BLaER1 (cell line): Measurements from ENCODE around the gene LCOR.

Experiments used
- H3K27ac ChIP-seq: shearing (Covaris generic); formaldehyde crosslinking; 2 replicates; pipeline ENCODE4 v1.8.1; 2022
- H3K27me3 ChIP-seq: shearing (Covaris generic); formaldehyde crosslinking; 2 replicates; pipeline ENCODE4 v1.8.1; 2022
- H3K36me3 ChIP-seq: shearing (Covaris generic); formaldehyde crosslinking; 2 replicates; pipeline ENCODE4 v1.8.1; 2022
- H3K4me1 ChIP-seq: shearing (Covaris generic); formaldehyde crosslinking; 2 replicates; pipeline ENCODE4 v1.8.1; 2022
- H3K4me2 ChIP-seq: shearing (Covaris generic); formaldehyde crosslinking; 2 replicates; pipeline ENCODE4 v1.8.1; 2022
- H3K4me3 ChIP-seq: shearing (Covaris generic); formaldehyde crosslinking; 2 replicates; pipeline ENCODE4 v1.8.1; 2022
- H3K9ac ChIP-seq: shearing (Covaris generic); formaldehyde crosslinking; 2 replicates; pipeline ENCODE4 v1.8.1; 2022
- H3K9me3 ChIP-seq: shearing (Covaris generic); formaldehyde crosslinking; 2 replicates; pipeline ENCODE4 v1.8.1; 2022
- H4K20me1 ChIP-seq: shearing (Covaris generic); formaldehyde crosslinking; 2 replicates; pipeline ENCODE4 v1.8.1; 2022
- Cebpa-rat ChIP-seq: shearing (Covaris generic); IDR thresholded peaks from 2 replicates; pipeline ENCODE4 v1.8.1; 2022

LCOR gene

DNA sequence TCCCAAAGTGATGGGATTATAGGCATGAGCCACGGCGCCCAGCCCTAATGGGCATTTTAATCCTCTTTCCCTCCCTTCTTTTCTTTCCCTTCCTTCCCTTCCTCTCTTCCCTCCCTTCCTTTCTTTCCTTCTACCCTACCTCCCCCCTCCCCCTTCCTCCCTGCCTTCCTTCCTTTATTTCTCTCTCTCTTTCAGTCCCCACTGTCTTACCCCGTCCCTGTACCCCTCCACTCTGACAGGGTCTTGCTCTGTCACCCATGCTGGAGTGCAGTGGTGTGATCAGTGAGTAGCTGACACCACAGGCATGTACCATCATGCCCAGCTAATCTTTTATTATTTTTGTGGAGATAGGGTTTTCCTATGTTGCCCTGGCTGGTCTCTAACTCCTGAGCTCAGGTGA is 24.2 kb downstream of the LCOR start:
- H3K27ac ChIP-seq = no peak overlapping the region

DNA sequence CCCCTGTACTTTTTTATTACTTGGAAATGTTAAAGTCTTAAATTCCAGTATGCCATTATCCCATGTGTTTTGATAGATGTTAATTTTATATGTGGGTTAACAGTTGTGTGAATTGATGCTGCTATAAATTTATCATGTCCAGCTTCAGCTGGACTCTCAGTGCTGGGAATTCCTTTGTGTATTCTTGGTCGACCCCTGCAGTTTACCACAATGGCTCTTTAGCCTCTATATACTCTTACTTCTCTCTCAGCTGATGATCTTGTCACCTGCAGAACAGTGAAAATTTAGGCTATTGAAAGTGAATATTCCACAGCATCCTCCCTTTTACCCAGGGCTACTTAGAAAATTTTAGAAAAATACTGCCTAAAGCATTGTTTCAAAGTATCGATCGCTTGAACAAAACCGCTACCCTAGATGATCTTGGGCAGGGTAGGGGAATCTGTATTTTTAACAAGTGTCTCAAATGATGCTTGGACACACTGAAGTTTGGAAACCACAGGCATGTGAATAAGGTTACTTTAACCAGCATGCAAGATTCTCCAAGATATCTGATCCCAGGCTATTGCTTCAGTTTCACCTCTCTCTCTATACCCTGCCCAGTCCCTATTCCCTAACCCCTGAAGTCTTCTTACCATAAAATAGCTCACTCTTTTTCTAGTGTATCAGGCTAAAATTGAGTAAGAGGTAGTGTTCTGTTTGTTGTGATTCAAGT is 25.4 kb downstream of the LCOR start:
- TF ChIP-seq Cebpa-rat = no peak
- Histone ChIP-seq H3K9me3 (peaks cover 19% of the 10 kb centered on the region), H3K4me1 (peaks cover 14% of the 10 kb centered on the region; the same call in 1 of the 2 replicates), H3K9ac (no peak overlapping the region), H4K20me1 (peaks cover 100% of the 10 kb centered on the region), H3K4me3 (no peak overlapping the region), H3K36me3 (peaks cover 79% of the 10 kb centered on the region), H3K27ac (no peak overlapping the region), H3K4me2 (no peak overlapping the region), H3K27me3 (no peaks in the 10 kb centered on the region)

More for the DNA sequence above, 24.2 kb downstream of the LCOR start:
- H3K9me3 ChIP-seq = peaks cover 12% of the 10 kb centered on the region
- TF ChIP-seq Cebpa-rat = no peak
- no peaks in the 10 kb centered on the region for H3K27me3 ChIP-seq
- peaks cover 100% of the 10 kb centered on the region for H4K20me1 ChIP-seq
- H3K36me3 ChIP-seq = peaks cover 79% of the 10 kb centered on the region
- H3K4me1 ChIP-seq = peaks cover 14% of the 10 kb centered on the region; the same call in 1 of the 2 replicates
- no peak overlapping the region for H3K4me3 ChIP-seq
- peak overlapping the region; percentile 17; the same call in 1 of the 2 replicates for H3K4me2 ChIP-seq
- no peak overlapping the region for H3K9ac ChIP-seq

DNA sequence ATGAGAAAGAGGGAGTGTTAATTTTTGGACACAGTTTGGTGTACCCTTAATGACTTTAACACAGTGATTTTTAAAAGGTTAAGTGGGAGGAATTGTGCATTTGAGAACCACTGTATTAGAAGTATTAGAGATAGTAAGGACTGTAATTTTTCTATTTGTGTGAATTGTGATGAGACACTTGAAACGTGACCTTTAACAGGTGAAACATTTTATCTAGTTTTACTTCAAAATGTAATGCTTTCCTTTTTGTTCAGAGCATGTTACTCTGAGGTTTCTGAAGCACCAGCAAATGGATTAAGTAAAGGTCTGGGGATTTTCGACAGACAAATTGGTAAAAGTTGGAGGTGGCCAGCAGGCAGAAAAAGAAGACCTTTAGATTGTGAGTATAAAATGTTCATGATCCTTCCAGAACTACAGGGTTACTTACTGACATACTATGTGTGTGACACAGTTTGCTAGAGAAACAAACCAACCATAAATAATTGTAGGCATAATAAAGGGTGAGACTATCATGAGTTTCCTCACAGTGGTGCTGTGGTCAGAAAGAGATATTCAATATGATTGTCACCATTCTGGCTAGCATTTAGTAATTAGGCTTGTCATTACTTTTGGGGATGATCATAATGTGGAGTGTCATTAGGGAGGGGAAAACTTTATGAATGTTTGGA is 26.1 kb downstream of the LCOR start:
- Histone ChIP-seq H3K27ac (no peak overlapping the region), H3K4me3 (no peak overlapping the region), H3K9ac (no peak overlapping the region), H3K27me3 (no peaks in the 10 kb centered on the region), H3K36me3 (peaks cover 80% of the 10 kb centered on the region), H3K9me3 (peaks cover 16% of the 10 kb centered on the region), H3K4me2 (no peak overlapping the region), H4K20me1 (peaks cover 100% of the 10 kb centered on the region), H3K4me1 (peaks cover 14% of the 10 kb centered on the region; the same call in 1 of the 2 replicates)
- TF ChIP-seq Cebpa-rat = no peak

DNA sequence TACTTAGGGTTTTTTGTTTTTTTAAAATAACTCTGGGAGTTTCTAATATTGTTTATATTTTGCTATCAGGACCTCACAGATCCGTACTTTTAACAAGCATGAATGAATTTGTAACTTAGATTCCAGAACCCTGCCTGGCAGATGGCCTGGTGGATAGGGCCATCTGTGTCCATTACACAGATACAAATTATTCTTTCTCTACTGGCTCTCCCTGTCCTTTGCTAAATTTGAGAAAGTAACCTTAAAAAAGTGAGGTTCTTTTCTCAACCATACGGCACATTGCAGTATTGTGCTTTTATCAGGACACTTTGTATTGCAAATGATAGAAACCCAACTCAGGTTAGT is 26.6 kb downstream of the LCOR start:
- no peak overlapping the region for H3K9ac ChIP-seq

DNA sequence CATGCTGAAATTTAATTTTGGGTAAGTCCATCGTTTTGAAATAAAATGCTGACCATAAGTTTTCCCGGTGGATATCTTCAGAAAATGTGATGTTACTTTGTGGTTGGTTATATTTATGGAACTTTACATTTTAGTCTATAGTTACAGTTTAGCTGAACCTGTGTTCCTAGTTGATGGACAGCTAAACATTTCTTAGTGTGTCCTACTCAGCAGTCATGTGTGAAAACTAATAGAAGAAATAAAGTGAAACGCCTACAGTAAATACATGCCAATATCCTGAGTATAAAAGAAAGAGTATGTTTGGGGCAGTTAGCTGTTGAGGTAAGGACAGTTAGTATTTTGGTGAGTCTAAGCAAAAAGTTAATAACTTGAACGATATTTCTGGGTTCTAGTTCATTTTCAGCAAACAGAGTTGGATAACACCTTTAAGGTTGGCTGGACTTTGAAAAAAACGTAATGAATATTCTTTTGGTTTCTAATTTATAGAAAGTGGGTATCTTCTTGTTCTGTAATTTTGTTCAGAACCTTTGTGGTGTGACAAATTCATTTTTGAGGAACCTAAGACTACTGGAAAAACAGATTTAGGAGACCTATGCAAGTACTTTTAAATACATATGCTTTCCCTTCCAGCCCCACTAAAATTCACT is 28.7 kb downstream of the LCOR start:
- TF ChIP-seq Cebpa-rat = no peak
- no peak overlapping the region for H3K27ac ChIP-seq

More for the DNA sequence above, 26.6 kb downstream of the LCOR start:
- H3K4me2 ChIP-seq = no peak overlapping the region
- H3K4me1 ChIP-seq = peaks cover 14% of the 10 kb centered on the region; the same call in 1 of the 2 replicates
- no peak overlapping the region for H3K27ac ChIP-seq
- TF ChIP-seq Cebpa-rat = no peak
- no peak overlapping the region for H3K4me3 ChIP-seq
- H3K27me3 ChIP-seq = no peaks in the 10 kb centered on the region
- peaks cover 11% of the 10 kb centered on the region for H3K9me3 ChIP-seq
- peaks cover 100% of the 10 kb centered on the region for H4K20me1 ChIP-seq
- H3K36me3 ChIP-seq = peaks cover 80% of the 10 kb centered on the region

DNA sequence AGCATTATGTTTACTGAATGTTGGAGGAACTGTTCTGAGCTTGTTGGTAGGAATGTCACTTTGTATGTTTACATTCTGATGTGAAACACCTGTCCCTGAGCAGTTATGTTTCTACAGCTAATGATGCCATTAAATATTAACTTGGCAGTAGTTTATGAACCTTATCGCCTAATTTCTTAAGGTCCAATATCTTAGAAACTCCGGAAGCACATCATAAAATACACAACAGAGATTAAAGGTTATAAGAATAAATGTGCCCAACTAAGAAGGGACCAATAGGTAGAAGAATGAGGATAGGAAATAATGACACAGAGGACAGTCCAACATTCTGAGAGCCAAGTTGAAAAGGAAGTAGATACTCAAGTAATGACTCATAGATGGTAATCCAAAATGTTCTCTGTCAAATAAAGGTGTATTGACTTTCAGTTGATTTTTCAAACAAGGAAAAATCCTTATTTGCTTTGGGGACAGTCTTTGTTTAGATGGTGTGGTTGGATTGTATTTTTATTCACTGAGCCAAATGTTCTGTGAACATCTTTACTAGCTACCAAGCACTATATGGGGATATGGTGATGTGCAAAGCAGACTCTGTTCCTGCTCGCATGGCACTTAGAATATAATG is 31.9 kb downstream of the LCOR start:
- Histone ChIP-seq H4K20me1 (peaks cover 99% of the 10 kb centered on the region), H3K4me1 (no peaks in the 10 kb centered on the region), H3K27me3 (no peaks in the 10 kb centered on the region), H3K36me3 (peaks cover 68% of the 10 kb centered on the region), H3K4me3 (no peak overlapping the region), H3K27ac (no peak overlapping the region), H3K9ac (no peak overlapping the region), H3K9me3 (peaks cover 23% of the 10 kb centered on the region), H3K4me2 (no peak overlapping the region)
- no peak for TF ChIP-seq Cebpa-rat

More for the DNA sequence above, 28.7 kb downstream of the LCOR start:
- peaks cover 66% of the 10 kb centered on the region for H3K36me3 ChIP-seq
- no peak overlapping the region for H3K9ac ChIP-seq
- H3K27me3 ChIP-seq = no peaks in the 10 kb centered on the region
- peaks cover 100% of the 10 kb centered on the region for H4K20me1 ChIP-seq
- H3K4me1 ChIP-seq = peaks cover 12% of the 10 kb centered on the region; the same call in 1 of the 2 replicates
- H3K4me3 ChIP-seq = no peak overlapping the region
- H3K4me2 ChIP-seq = no peak overlapping the region
- peaks cover 7% of the 10 kb centered on the region; the same call in 1 of the 2 replicates for H3K9me3 ChIP-seq

DNA sequence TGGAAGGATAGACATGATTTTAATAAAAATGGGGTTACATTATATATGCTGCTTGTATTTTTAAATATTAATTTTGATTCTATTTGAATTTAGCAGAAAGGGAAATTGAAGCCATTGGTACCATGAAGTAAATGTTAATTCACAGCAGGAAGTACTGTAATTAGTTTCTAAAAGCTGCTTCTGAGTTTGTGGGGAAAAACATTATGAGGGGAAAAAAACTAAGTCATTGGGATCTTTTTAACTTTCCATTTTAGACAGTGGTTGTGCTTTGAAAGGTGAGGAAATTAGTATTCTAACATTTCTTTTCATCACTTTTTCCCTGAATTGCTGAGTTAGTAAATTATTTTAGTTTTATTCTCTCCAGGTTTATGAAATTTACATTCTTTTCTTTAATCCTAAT is 41.0 kb downstream of the LCOR start:
- Histone ChIP-seq H3K4me2 (no peak overlapping the region), H3K9ac (no peak overlapping the region), H3K4me1 (no peaks in the 10 kb centered on the region; the same call in 1 of the 2 replicates), H3K9me3 (peaks cover 12% of the 10 kb centered on the region; the same call in 1 of the 2 replicates), H3K27me3 (no peaks in the 10 kb centered on the region), H3K27ac (no peak overlapping the region), H3K4me3 (no peak overlapping the region), H3K36me3 (peaks cover 44% of the 10 kb centered on the region), H4K20me1 (peaks cover 100% of the 10 kb centered on the region)
- TF ChIP-seq Cebpa-rat = no peak

DNA sequence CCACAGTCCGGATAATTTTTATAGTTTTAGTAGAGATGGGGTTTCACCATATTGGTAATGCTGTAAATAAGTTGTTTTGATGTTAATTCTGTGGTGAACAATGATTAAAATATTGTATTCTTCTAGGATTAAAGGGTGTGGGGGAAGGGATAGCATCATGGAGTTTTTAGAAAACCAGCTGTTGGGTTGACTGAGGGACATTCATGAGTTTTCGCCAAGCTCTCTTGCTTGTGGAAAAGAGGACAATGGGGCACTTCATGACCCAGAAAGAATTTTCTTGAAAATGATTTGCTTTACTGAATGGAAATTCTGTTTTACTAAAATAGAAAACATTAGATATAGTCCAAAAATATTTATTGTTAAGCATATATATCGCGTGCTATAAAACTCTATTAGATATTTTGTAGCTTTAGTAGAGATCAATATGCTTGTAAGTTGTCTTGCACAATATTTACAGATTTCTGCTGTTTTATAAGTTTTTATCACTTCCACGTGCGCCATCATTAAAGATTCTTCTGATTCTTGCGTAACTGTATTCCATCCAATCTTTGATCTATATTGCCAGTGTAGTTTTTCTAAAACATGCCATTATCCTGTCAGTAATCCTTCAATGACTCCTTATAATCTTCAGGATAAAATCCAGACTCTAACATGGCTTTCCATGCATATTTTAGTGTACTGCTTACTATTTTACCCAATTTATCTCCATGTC is 41.8 kb downstream of the LCOR start:
- Histone ChIP-seq H3K27me3 (no peaks in the 10 kb centered on the region), H3K4me2 (no peak overlapping the region), H4K20me1 (peaks cover 100% of the 10 kb centered on the region), H3K4me3 (no peak overlapping the region), H3K9me3 (peaks cover 11% of the 10 kb centered on the region; the same call in 1 of the 2 replicates), H3K27ac (no peak overlapping the region), H3K9ac (no peak overlapping the region), H3K4me1 (no peaks in the 10 kb centered on the region; the same call in 1 of the 2 replicates), H3K36me3 (peaks cover 47% of the 10 kb centered on the region)
- TF ChIP-seq Cebpa-rat = no peak

DNA sequence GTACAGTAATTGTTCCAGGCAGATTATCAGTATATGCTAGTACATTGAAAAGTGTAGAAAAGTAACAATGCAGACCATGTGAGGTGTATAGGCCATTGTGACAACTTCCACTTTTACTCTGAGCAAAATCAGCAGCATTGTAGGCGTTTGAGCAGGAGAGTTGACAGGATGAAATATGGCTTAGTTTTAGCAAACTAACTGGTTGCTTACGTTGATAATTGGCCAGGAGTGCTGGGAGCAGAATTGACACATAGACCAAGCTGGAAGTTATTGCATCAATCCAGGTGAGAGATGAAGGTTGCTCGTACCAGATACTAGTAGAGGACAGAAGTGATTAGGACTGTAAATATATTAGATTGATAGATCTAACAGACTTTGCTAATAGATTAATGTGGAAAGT is 46.0 kb downstream of the LCOR start:
- peaks cover 40% of the 10 kb centered on the region for H3K36me3 ChIP-seq
- no peak overlapping the region for H3K9ac ChIP-seq
- no peaks in the 10 kb centered on the region; the same call in 1 of the 2 replicates for H3K4me1 ChIP-seq
- H3K9me3 ChIP-seq = peaks cover 10% of the 10 kb centered on the region; the same call in 1 of the 2 replicates
- no peaks in the 10 kb centered on the region for H3K27me3 ChIP-seq
- no peak for TF ChIP-seq Cebpa-rat
- H3K4me3 ChIP-seq = no peak overlapping the region
- H4K20me1 ChIP-seq = peaks cover 100% of the 10 kb centered on the region
- no peak overlapping the region for H3K27ac ChIP-seq
- no peak overlapping the region for H3K4me2 ChIP-seq
